ENCODE data around the gene ARSJ.

DNA sequence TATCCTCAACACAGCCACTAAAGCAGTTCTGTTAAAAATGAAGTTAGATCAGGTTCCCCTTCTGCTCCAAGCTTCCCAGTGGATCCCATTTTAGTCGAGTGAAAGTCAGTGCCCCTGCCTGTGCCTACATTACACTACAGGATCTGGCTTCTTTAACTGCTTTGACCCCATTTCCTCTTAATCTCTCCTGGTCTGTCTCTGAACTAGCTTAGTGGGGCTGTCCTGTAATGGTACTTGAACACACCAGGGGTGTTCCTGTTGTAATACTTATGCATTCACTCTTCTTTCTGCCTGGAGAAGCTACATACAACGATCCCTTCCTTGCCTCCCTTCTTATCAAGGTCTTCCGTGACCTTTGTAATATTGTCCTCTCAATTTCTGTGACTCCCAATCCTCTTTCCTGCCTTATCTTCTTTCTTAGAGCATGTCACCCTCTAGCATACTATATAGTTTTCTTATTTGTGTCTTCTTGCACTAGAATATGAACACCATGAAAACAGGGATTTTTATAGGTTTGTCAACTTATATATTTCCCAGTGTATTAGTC, 16.7 kb downstream of the ARSJ start:
- no peak for TF ChIP-seq POLR2A (IDR thresholded peaks at IDR 0.05)
- TF ChIP-seq, protein P1, sequence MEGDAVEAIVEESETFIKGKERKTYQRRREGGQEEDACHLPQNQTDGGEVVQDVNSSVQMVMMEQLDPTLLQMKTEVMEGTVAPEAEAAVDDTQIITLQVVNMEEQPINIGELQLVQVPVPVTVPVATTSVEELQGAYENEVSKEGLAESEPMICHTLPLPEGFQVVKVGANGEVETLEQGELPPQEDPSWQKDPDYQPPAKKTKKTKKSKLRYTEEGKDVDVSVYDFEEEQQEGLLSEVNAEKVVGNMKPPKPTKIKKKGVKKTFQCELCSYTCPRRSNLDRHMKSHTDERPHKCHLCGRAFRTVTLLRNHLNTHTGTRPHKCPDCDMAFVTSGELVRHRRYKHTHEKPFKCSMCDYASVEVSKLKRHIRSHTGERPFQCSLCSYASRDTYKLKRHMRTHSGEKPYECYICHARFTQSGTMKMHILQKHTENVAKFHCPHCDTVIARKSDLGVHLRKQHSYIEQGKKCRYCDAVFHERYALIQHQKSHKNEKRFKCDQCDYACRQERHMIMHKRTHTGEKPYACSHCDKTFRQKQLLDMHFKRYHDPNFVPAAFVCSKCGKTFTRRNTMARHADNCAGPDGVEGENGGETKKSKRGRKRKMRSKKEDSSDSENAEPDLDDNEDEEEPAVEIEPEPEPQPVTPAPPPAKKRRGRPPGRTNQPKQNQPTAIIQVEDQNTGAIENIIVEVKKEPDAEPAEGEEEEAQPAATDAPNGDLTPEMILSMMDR (IDR thresholded peaks at IDR 0.05), result no peak

All from heart left ventricle (tissue), 13 donors.